Rectal smooth muscle tissue (tissue), 1 donor: ENCODE results near the gene YAP1.

Experiments used
- H3K27ac ChIP-seq: one replicate; pipeline ENCODE4 v1.7.0; 2013; ENCODE audit warnings: low read depth, low read length, inconsistent platforms
- H3K27me3 ChIP-seq: one replicate; pipeline ENCODE4 v1.7.0; 2013; ENCODE audit warnings: low read length; ENCODE audit not compliant: control insufficient read depth, insufficient read depth
- H3K36me3 ChIP-seq: one replicate; pipeline ENCODE4 v1.7.0; 2013; ENCODE audit warnings: low read length; ENCODE audit not compliant: control insufficient read depth, insufficient read depth
- H3K4me1 ChIP-seq: one replicate; pipeline ENCODE4 v1.7.0; 2013; ENCODE audit warnings: low read length; ENCODE audit not compliant: control insufficient read depth, insufficient read depth
- H3K4me3 ChIP-seq: one replicate; pipeline ENCODE4 v1.7.0; 2013; ENCODE audit warnings: low read length
- H3K9ac ChIP-seq: one replicate; pipeline ENCODE4 v1.7.0; 2013; ENCODE audit warnings: low read length

The YAP1 gene

GRCh38 chr11:102120437-102120973 is 10.3 kb downstream of the YAP1 start:
- no peaks in the 10 kb centered on the region for H3K36me3 ChIP-seq
- H3K4me3 ChIP-seq: no peak overlapping the region
- no peak overlapping the region for H3K9ac ChIP-seq
- H3K27ac ChIP-seq: no peak overlapping the region
- peaks cover 10% of the 10 kb centered on the region for H3K4me1 ChIP-seq
- no peaks in the 10 kb centered on the region for H3K27me3 ChIP-seq

DNA sequence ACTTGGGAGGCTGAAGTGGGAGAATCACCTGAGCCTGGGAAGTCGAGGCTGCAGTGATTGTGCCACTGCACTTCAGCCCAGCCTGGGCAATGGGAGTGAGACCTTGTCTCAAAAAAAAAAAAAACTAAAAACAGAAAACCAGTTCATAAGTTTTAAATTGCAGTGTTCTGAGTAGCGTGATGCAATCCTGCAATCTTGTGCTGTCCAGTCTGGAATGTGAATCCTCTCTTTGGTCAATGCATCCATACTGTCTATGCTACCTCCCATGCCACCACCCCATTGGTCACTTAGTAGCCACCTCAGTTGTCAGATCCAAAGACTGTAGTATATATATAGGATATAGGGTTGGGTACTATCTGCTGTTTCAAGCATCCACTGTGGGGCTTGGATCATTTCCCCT is 11.1 kb downstream of the YAP1 start:
- H3K27me3 ChIP-seq: no peaks in the 10 kb centered on the region
- peaks cover 2% of the 10 kb centered on the region for H3K36me3 ChIP-seq
- no peak overlapping the region for H3K9ac ChIP-seq
- peaks cover 9% of the 10 kb centered on the region for H3K4me1 ChIP-seq
- no peak overlapping the region for H3K4me3 ChIP-seq
- no peak overlapping the region for H3K27ac ChIP-seq

GRCh38 chr11:102134597-102134996 is 24.4 kb downstream of the YAP1 start:
- Histone ChIP-seq H3K36me3 (peaks cover 4% of the 10 kb centered on the region), H3K4me3 (no peak overlapping the region), H3K9ac (no peak overlapping the region), H3K4me1 (peaks cover 6% of the 10 kb centered on the region), H3K27ac (no peak overlapping the region), H3K27me3 (no peaks in the 10 kb centered on the region)

DNA sequence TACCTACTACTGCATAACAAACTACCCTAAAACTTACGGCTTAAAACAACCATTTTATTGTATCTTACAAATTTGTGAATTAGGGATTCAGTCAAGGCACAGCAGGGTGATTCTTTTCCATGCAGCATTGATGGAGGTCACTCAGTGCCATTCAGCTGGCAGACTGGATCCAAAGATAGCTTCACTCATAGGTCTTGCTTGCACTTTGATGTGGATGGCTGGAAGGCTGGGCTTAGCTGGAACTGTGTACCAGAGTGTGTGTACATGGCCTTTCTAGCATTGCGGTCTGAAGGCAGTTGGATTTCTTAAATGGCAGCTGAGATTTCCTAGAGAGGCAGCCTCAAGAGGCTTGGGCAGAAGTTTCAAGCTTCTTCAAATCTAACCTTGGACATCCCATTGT is 25.0 kb downstream of the YAP1 start:
- Histone ChIP-seq H3K27ac (no peak overlapping the region), H3K4me1 (peaks cover 8% of the 10 kb centered on the region)

DNA sequence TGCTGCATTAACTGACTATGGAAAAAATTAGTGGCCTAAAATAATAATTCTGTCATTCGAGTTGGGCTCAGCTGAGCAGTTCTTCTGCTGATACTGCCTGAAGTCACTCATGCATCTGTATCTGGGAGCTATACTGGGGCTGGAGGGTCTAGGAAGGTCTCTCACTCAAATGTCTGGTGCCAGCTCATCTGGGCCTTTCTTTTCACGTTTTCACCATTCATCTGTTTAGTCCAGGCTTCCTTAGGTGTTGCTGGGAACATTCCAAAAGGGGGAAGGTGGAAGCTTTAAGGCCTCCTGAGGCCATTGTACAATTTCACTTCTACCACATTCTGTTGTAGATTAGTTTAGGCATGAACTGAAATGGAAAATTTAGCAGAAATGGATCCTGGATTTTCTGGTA is 28.0 kb downstream of the YAP1 start:
- Histone ChIP-seq H3K9ac (no peak overlapping the region), H3K27ac (peak overlapping the region; percentile 8), H3K4me3 (no peak overlapping the region), H3K27me3 (no peaks in the 10 kb centered on the region), H3K4me1 (peaks cover 14% of the 10 kb centered on the region), H3K36me3 (no peaks in the 10 kb centered on the region)

More for the DNA sequence above, 25.0 kb downstream of the YAP1 start:
- Histone ChIP-seq H3K36me3 (peaks cover 4% of the 10 kb centered on the region), H3K4me3 (no peak overlapping the region), H3K9ac (no peak overlapping the region), H3K27me3 (no peaks in the 10 kb centered on the region)

- Histone ChIP-seq H3K36me3 (no peaks in the 10 kb centered on the region), H3K9ac (no peak overlapping the region), H3K4me1 (peaks cover 14% of the 10 kb centered on the region), H3K27ac (peak overlapping the region; percentile 8), H3K27me3 (no peaks in the 10 kb centered on the region), H3K4me3 (no peak overlapping the region)
These were observed 28.4 kb downstream of the YAP1 start for GRCh38 chr11:102138670-102139069.

DNA sequence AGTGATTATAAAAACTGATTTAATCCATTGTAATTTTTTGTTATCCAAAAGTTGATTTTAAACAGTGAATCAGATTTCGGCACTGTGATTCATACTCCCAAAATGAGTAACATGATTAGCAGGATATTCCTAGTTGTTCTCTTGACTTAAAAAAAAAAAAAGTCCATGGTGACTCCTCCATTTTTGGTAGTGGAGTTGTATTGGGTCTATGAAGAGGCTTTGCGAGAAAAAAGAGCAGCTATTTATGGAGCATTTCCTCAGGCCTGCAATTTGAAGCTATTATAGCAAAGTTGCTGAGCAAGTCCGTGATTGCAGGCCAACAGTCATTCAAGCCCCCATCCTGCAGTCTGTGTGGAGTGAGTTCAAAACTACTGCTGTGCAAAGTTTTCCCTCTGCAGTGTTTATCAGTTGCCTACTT is 28.8 kb downstream of the YAP1 start:
- Histone ChIP-seq H3K36me3 (no peaks in the 10 kb centered on the region), H3K27me3 (no peaks in the 10 kb centered on the region), H3K4me3 (no peak overlapping the region), H3K4me1 (peaks cover 14% of the 10 kb centered on the region), H3K9ac (no peak overlapping the region), H3K27ac (peak overlapping the region; percentile 8)

DNA sequence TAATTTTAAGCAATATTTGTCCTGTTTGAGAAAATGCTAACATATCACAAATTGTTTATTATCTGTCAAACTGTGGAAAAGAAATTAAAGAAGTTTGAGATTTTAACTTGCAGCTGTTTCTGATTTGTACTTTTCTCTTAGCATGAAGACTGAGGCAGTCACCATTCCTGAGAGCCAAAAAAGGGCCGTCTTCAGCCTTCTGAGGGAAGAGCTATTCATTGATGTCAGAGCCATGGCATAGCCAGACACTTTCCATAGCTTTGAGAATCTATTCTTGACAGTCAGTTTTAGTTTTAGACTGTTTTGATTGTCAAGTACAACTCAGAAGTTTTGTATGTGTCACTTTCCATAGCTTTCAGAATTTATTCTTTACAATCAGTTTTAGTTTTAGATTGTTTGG is 32.1 kb downstream of the YAP1 start:
- peaks cover 19% of the 10 kb centered on the region for H3K4me1 ChIP-seq
- no peaks in the 10 kb centered on the region for H3K27me3 ChIP-seq
- no peaks in the 10 kb centered on the region for H3K36me3 ChIP-seq
- no peak overlapping the region for H3K27ac ChIP-seq
- no peak overlapping the region for H3K4me3 ChIP-seq
- no peak overlapping the region for H3K9ac ChIP-seq

GRCh38 chr11:102143867-102144266 is 33.6 kb downstream of the YAP1 start:
- no peak overlapping the region for H3K4me3 ChIP-seq
- H3K27me3 ChIP-seq: no peaks in the 10 kb centered on the region
- H3K36me3 ChIP-seq: no peaks in the 10 kb centered on the region
- H3K4me1 ChIP-seq: peaks cover 19% of the 10 kb centered on the region
- H3K27ac ChIP-seq: no peak overlapping the region
- H3K9ac ChIP-seq: no peak overlapping the region

DNA sequence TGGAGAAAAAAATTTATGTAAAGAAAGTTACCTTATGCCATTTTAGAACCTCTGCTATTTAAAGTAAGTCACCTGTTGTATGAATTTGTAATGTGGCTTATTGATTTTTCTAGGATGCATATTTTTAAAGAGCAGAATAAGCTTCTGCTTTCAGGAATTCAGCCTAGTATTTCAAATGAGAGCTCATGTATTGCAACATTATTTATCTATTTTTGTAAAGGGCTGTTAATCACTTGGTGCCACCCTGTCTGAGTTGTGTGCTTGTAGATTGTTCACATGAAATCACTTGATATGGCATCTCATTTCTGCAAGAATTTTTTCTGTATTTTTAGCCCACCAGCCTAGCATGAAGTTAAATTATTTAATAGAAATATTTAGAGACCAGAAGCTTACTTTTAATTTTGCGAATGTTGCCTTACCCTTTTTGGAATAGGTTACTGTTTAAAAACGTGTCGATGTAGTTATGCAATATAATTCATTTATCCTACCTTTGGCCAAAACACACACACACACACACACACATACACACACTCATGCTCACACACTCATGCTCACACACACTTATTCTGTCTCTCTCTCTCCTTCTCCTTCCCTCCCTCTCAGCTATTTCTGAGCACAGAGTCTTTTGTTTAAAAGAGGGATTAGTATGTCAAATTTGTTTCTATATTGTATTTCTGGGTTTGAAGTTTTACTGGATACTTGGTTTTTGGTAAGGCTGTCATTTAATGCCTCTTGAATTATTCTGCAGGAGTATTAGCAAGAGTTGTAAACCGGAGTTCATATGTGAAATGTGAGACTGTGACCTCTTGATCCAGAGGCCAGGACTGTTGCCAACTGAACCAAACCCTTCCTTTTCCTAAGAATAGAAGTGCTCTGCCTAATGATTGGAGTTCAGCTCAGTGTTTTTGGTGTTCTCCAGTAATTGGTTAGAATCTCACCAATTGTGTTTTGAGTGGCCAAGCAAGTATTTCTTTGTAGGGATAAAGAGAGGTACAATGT is 34.4 kb downstream of the YAP1 start:
- Histone ChIP-seq H3K27ac (no peak overlapping the region), H3K4me3 (no peak overlapping the region)

DNA sequence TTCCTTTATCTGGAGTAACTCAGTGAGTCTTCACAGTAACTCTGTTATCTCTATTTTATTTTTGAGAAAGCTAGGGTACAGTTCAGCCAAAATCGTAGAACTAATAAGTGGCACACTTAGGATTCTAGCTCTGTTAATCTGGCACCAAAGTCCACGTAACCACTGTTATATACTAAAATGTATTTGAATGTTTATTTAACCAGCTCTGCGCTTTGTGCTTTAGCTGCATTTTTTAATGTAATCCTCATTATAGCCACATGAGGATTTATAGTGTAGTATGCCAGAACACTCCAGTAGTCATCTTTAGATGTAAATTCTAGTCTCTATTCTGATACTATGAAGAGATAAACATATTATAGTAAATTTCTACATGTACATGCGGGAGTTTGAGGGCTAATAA is 36.8 kb downstream of the YAP1 start:
- Histone ChIP-seq H3K9ac (no peak overlapping the region), H3K4me3 (no peak overlapping the region), H3K27ac (no peak overlapping the region), H3K36me3 (no peaks in the 10 kb centered on the region), H3K27me3 (no peaks in the 10 kb centered on the region), H3K4me1 (peaks cover 14% of the 10 kb centered on the region)

More for the DNA sequence above, 34.4 kb downstream of the YAP1 start:
- Histone ChIP-seq H3K4me1 (peaks cover 15% of the 10 kb centered on the region), H3K27me3 (no peaks in the 10 kb centered on the region), H3K9ac (no peak overlapping the region), H3K36me3 (no peaks in the 10 kb centered on the region)

GRCh38 chr11:102147632-102148031 is 37.4 kb downstream of the YAP1 start:
- Histone ChIP-seq H3K36me3 (no peaks in the 10 kb centered on the region), H3K27ac (no peak overlapping the region), H3K9ac (no peak overlapping the region), H3K4me3 (no peak overlapping the region), H3K4me1 (peaks cover 10% of the 10 kb centered on the region), H3K27me3 (no peaks in the 10 kb centered on the region)
